HepG2 (cell line): ENCODE measurements around the gene AGRN.

Experiments used
- KLF16 ChIP-seq, 2 experiments: sonication (generic) in 1 of 2; formaldehyde crosslinking in 1 of 2; IDR thresholded peaks; 2 replicates each; pipeline versions ENCODE4 v1.6.1 to v1.8.0; 2016 to 2023; ENCODE audit warnings: missing genetic modification reagents in 2 of 2, missing compliant biosample characterization in 1 of 2
- MTF1 ChIP-seq: sonication (generic); formaldehyde crosslinking; IDR thresholded peaks from 2 replicates; pipeline ENCODE4 v1.5.0; 2020; ENCODE audit warnings: missing genetic modification reagents
- NCOA2 ChIP-seq: sonication (generic); formaldehyde crosslinking; IDR thresholded peaks from 2 replicates; pipeline ENCODE4 v1.8.0; 2022; ENCODE audit warnings: inconsistent platforms
- NFATC3 ChIP-seq: sonication (generic); formaldehyde crosslinking; IDR thresholded peaks from 2 replicates; pipeline ENCODE4 v1.5.1; 2020; ENCODE audit warnings: mild to moderate bottlenecking, missing genetic modification reagents
- NFRKB ChIP-seq: fragments of 450-650 bp; IDR thresholded peaks from 2 replicates; pipeline ENCODE4 v1.6.1; 2017
- NFYB ChIP-seq: sonication (generic); formaldehyde crosslinking; IDR thresholded peaks from 2 replicates; pipeline ENCODE4 v1.4.0; 2020; ENCODE audit warnings: missing genetic modification reagents
- RAD51 ChIP-seq: fragments of 450-650 bp; IDR thresholded peaks from 2 replicates; pipeline ENCODE4 v1.6.1; 2016; ENCODE audit warnings: borderline replicate concordance
- TCF7L2 ChIP-seq: IDR thresholded peaks from 2 replicates; pipeline ENCODE4 v1.6.1; 2011; ENCODE audit warnings: mild to moderate bottlenecking, low read depth, low read length, moderate library complexity
- U2AF1 ChIP-seq: fragments of 200-400 bp; formaldehyde crosslinking; optimal IDR thresholded peaks from 2 replicates; pipeline ENCODE3; 2017; ENCODE audit warnings: mild to moderate bottlenecking, low read depth, low read length
- ZNF260 ChIP-seq: sonication (generic); formaldehyde crosslinking; IDR thresholded peaks from 2 replicates; pipeline ENCODE4 v1.4.0; 2020; ENCODE audit warnings: missing genetic modification reagents, low read depth, mild to moderate bottlenecking, borderline replicate concordance
- ZNF597 ChIP-seq: sonication (generic); formaldehyde crosslinking; IDR thresholded peaks from 2 replicates; pipeline ENCODE4 v1.5.0; 2020; ENCODE audit warnings: missing genetic modification reagents
- ZSCAN22 ChIP-seq: sonication (generic); formaldehyde crosslinking; IDR thresholded peaks from 2 replicates; pipeline ENCODE4 v1.4.0; 2020; ENCODE audit warnings: mild to moderate bottlenecking, missing genetic modification reagents
- ZZZ3 ChIP-seq: sonication (generic); formaldehyde crosslinking; IDR thresholded peaks from 2 replicates; pipeline ENCODE4 v1.4.0; 2020; ENCODE audit warnings: missing genetic modification reagents, mild to moderate bottlenecking, borderline replicate concordance

- no peak for TF ChIP-seq ZNF260 (CRISPR knock-in tag)
- TF ChIP-seq MTF1 (CRISPR knock-in tag) = no peak
- TF ChIP-seq ZSCAN22 = no peak
- TF ChIP-seq KLF16 (CRISPR knock-in tag; IDR thresholded peaks at IDR 0.05) = no peak
- TF ChIP-seq RAD51 = no peak
- no peak for TF ChIP-seq NFYB (CRISPR knock-in tag)
- TF ChIP-seq NFATC3 (CRISPR knock-in tag) = no peak
- TF ChIP-seq NCOA2 (CRISPR knock-in tag) = no peak
- TF ChIP-seq ZZZ3 (CRISPR knock-in tag) = peak; percentile 48; the same call in 1 of the 2 replicates
- TF ChIP-seq TCF7L2 = no peak
- no peak for TF ChIP-seq ZNF597
- TF ChIP-seq U2AF1 = no peak
- no peak for TF ChIP-seq NFRKB
These were observed 50.1 kb downstream of the AGRN start for GRCh38 chr1:1069711-1070676.
